Activated CD8-positive, alpha-beta T cell treated with anti-CD3 and anti-CD28 coated beads for 36 hours (primary cell): Measurements from ENCODE around the gene CD34. TPM values are rescaled to one million over a fixed set of nuclear protein-coding genes. Genes with fewer than 3 reads are reported as not detected.

ENCODE experiments used
- ATAC-seq: fragments of 200-7000 bp; cut with Tn5 transposase; one replicate; pipeline ENCODE4 v1.10.0; 2021; ENCODE audit warnings: mild to moderate bottlenecking, moderate library complexity
- CTCF ChIA-PET: fragments of 350-600 bp; sonication (Branson Sonifier 250); formaldehyde crosslinking; loops from one replicate; lab custom pipeline; 2021; ENCODE audit warnings: antibody characterized with exemption; lab: Charles Lee
- POLR2A ChIA-PET: fragments of 350-600 bp; sonication (Branson Sonifier 250); formaldehyde crosslinking; loops from one replicate; lab custom pipeline; 2021; ENCODE audit warnings: antibody characterized with exemption; lab: Charles Lee
- DNase-seq: peaks from one replicate; pipeline ENCODE4 v3.0.0-alpha.2; 2020
- H3K27ac Mint-ChIP-seq: one replicate; pipeline ENCODE4 v1.8.0; 2021; ENCODE audit warnings: mild to moderate bottlenecking, mixed read lengths
- H3K27me3 Mint-ChIP-seq: one replicate; pipeline ENCODE4 v1.8.0; 2021; ENCODE audit warnings: mixed read lengths
- H3K36me3 Mint-ChIP-seq: one replicate; pipeline ENCODE4 v1.8.0; 2021; ENCODE audit warnings: low read depth, mixed read lengths
- H3K4me1 Mint-ChIP-seq: one replicate; pipeline ENCODE4 v1.8.0; 2021; ENCODE audit warnings: low read depth, mixed read lengths
- H3K4me3 Mint-ChIP-seq: one replicate; pipeline ENCODE4 v1.8.0; 2021; ENCODE audit warnings: mild to moderate bottlenecking, moderate library complexity, mixed read lengths
- H3K9me3 Mint-ChIP-seq: one replicate; pipeline ENCODE4 v1.8.0; 2021; ENCODE audit warnings: mixed read lengths
- CTCF ChIP-seq: fragments of 200-600 bp; IDR thresholded peaks from one replicate; pipeline ENCODE4 v1.8.0; 2022; ENCODE audit warnings: antibody characterized with exemption, mild to moderate bottlenecking
- intact Hi-C: fragments of 100-400 bp; cut with micrococcal nuclease; formaldehyde crosslinking; loops from one replicate; pipeline ENCODE4 v1.10.0; 2022
- total RNA-seq, 2 experiments: library from RNA; stranded (reverse); gene quantifications; one replicate each; pipeline ENCODE4 v1.2.3, GENCODE V29; 2021

The CD34 gene
- total RNA-seq, 2 experiments from 2014 or later = 0.04 to 0.05 TPM

GRCh38 chr1:207886227-207886626, 24.7 kb downstream of the CD34 start:
- Mint-ChIP-seq H3K9me3 (no peaks in the 10 kb centered on the region), H3K4me3 (no peak overlapping the region), H3K27me3 (peaks cover 2% of the 10 kb centered on the region), H3K4me1 (peaks cover 30% of the 10 kb centered on the region), H3K36me3 (no peaks in the 10 kb centered on the region), H3K27ac (no peak overlapping the region)
- DNase-seq (no peak), ATAC-seq (no peak)
- POLR2A ChIA-PET = interaction anchor here (1.8 kb wide), 1 partner anchor 13 kb away, joined by 5 read pairs; no protein-coding TSS in a partner anchor
- intact Hi-C loops = no loop called here
- CTCF ChIA-PET = interaction anchor here (1.0 to 9.7 kb wide), 25 partner anchors 12 to 200 kb away, joined by 3 to 285 read pairs (median 11); partner anchors contain the start of gene CD34
- TF ChIP-seq CTCF = no peak

- intact Hi-C loops = loop anchor here (2.0 kb wide), 1 partner anchor 77 kb away; no protein-coding TSS in a partner anchor
- POLR2A ChIA-PET = interaction anchor here (0.7 to 3.4 kb wide), 4 partner anchors 11 to 53 kb away, joined by 3 to 19 read pairs (median 8); no protein-coding TSS in a partner anchor
- CTCF ChIA-PET = interaction anchor here (0.6 to 9.7 kb wide), 53 partner anchors 8 to 359 kb away, joined by 3 to 285 read pairs (median 5); partner anchors contain the start of genes CD34 and PLXNA2
- H3K4me3 Mint-ChIP-seq = no peak overlapping the region
- DNase-seq = peak; percentile 86
- no peaks in the 10 kb centered on the region for H3K36me3 Mint-ChIP-seq
- H3K4me1 Mint-ChIP-seq = peaks cover 30% of the 10 kb centered on the region
- peaks cover 2% of the 10 kb centered on the region for H3K27me3 Mint-ChIP-seq
- ATAC-seq = peak; percentile 72
- H3K27ac Mint-ChIP-seq = peak overlapping the region; percentile 95
- TF ChIP-seq CTCF = peak; percentile 98
- H3K9me3 Mint-ChIP-seq = no peaks in the 10 kb centered on the region
Observed at GRCh38 chr1:207885129-207886032, 25.5 kb downstream of the CD34 start.

DNA sequence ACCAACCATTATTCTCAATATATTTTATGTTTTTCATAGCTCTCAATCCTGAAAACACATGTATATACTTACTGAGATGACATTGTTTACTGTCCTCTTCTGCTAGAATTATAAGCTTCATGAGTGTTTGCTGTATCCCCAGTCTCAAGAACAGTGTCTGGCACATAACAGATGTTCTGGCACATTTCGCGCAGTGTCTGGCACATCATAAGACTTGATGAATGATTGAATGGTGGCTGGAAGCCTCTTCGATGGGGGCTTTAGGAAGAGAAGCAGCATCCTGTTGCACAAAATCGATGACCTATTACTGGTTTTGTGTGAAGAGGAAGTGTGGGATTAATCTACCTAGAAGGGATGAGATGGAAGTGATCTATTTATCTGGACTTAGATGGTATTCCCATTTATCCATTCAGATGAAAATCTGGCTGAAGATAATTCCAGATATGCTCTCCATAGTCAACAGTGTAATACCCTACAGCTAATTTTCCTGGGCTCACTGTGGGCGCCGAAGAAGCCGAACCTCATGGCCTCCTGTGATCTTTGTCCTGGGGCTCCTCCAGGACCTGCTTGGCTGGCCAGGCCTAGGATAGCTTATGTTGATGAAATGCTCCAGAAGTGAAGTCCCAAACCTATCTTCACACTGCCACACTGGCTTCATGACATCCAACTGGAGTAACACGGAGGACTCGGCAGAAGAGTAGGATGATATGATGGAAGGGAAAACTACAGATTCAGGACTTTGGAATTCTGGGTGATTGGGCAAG, 26.5 kb downstream of the CD34 start:
- TF ChIP-seq CTCF = no peak
- intact Hi-C loops = loop anchor here (2.0 kb wide), 1 partner anchor 78 kb away; no protein-coding TSS in a partner anchor
- POLR2A ChIA-PET = interaction anchor here (0.9 to 3.4 kb wide), 6 partner anchors 10 to 85 kb away, joined by 3 to 19 read pairs (median 8); no protein-coding TSS in a partner anchor
- Mint-ChIP-seq H3K9me3 (no peaks in the 10 kb centered on the region), H3K4me3 (peak overlapping the region; percentile 69), H3K27ac (peak overlapping the region; percentile 95), H3K4me1 (peaks cover 31% of the 10 kb centered on the region), H3K36me3 (no peaks in the 10 kb centered on the region), H3K27me3 (peaks cover 2% of the 10 kb centered on the region)
- ATAC-seq = no peak
- CTCF ChIA-PET = interaction anchor here (0.6 to 9.7 kb wide), 52 partner anchors 9 to 360 kb away, joined by 3 to 285 read pairs (median 5); partner anchors contain the start of genes CD34 and PLXNA2
- DNase-seq = no peak

- no peaks in the 10 kb centered on the region for H3K36me3 Mint-ChIP-seq
- H3K4me1 Mint-ChIP-seq = peaks cover 37% of the 10 kb centered on the region
- CTCF ChIA-PET = interaction anchor here (0.6 to 9.7 kb wide), 22 partner anchors 9 to 241 kb away, joined by 3 to 285 read pairs (median 16); no protein-coding TSS in a partner anchor
- H3K9me3 Mint-ChIP-seq = no peaks in the 10 kb centered on the region
- no peak for TF ChIP-seq CTCF
- H3K27me3 Mint-ChIP-seq = peaks cover 2% of the 10 kb centered on the region
- ATAC-seq (peak; percentile 21), DNase-seq (peak; percentile 55)
- peak overlapping the region; percentile 95 for H3K27ac Mint-ChIP-seq
- H3K4me3 Mint-ChIP-seq = peak overlapping the region; percentile 69
- POLR2A ChIA-PET = interaction anchor here (0.8 to 3.4 kb wide), 8 partner anchors 10 to 199 kb away, joined by 3 to 19 read pairs (median 8); no protein-coding TSS in a partner anchor
- intact Hi-C loops = loop anchor here (2.0 kb wide), 1 partner anchor 79 kb away; no protein-coding TSS in a partner anchor
Observed at GRCh38 chr1:207883660-207884250, 27.2 kb downstream of the CD34 start.
